ENCODE data around the gene CPNE4. TPM values are rescaled to one million over a fixed set of nuclear protein-coding genes. Genes with fewer than 3 reads are reported as not detected.

CPNE4 gene
- total RNA-seq, 2 donors from 2014 or later, result not detected

- ATAC-seq (no peak), DNase-seq (no peak)
- no peaks in the 10 kb centered on the region for H3K4me1 ChIP-seq
- 31 to 34% methylated on average over 9 of the region's 9 CpGs for WGBS, 2 donors
- H3K36me3 ChIP-seq (replicated peaks in 1 of 2; ENCODE audit: insufficient read depth in 1 of 2, low read depth in 2 of 2), result no peaks in the 10 kb centered on the region
- intact Hi-C loops (cut with DNase I), result no loop called here
- H3K9me3 ChIP-seq, result no peaks in the 10 kb centered on the region
- no peak for TF ChIP-seq POLR2A (IDR thresholded peaks at IDR 0.05)
- no peak for TF ChIP-seq CTCF (IDR thresholded peaks at IDR 0.05)
- H3K27ac ChIP-seq, result no peak overlapping the region
- no peak overlapping the region for H3K4me3 ChIP-seq
- H3K27me3 ChIP-seq, result no peaks in the 10 kb centered on the region
Measured at GRCh38 chr3:131843174-131843573, 191.6 kb downstream of the CPNE4 start.

GRCh38 chr3:131840156-131840797 lies 194.5 kb downstream of the CPNE4 start:
- ATAC-seq (no peak), DNase-seq (no peak)
- Histone ChIP-seq H3K4me1 (no peaks in the 10 kb centered on the region), H3K36me3 (replicated peaks in 1 of 2; ENCODE audit: insufficient read depth in 1 of 2, low read depth in 2 of 2) (no peaks in the 10 kb centered on the region), H3K9me3 (no peaks in the 10 kb centered on the region), H3K27me3 (no peaks in the 10 kb centered on the region), H3K4me3 (no peak overlapping the region), H3K27ac (no peak overlapping the region)
- intact Hi-C loops (cut with DNase I), result no loop called here
- WGBS, 2 donors, result 41 to 43% methylated on average over 1 of the region's 1 CpG
- no peak for TF ChIP-seq CTCF (IDR thresholded peaks at IDR 0.05)

GRCh38 chr3:131835906-131836305 lies 198.9 kb downstream of the CPNE4 start:
- Histone ChIP-seq H3K4me3 (no peak overlapping the region), H3K4me1 (no peaks in the 10 kb centered on the region), H3K27ac (no peak overlapping the region), H3K36me3 (replicated peaks in 1 of 2; ENCODE audit: insufficient read depth in 1 of 2, low read depth in 2 of 2) (no peaks in the 10 kb centered on the region), H3K9me3 (no peaks in the 10 kb centered on the region), H3K27me3 (no peaks in the 10 kb centered on the region)
- intact Hi-C loops (cut with DNase I), result no loop called here
- TF ChIP-seq POLR2A (IDR thresholded peaks at IDR 0.05) (no peak), CTCF (IDR thresholded peaks at IDR 0.05) (no peak)
- WGBS, 2 donors, result 91 to 96% methylated on average over 1 of the region's 1 CpG
- DNase-seq (no peak), ATAC-seq (no peak)

- no peak for DNase-seq
- 61 to 69% methylated on average over 4 of the region's 4 CpGs for WGBS, 2 donors
- no peak for TF ChIP-seq POLR2A (IDR thresholded peaks at IDR 0.05)
- no peak for TF ChIP-seq CTCF (IDR thresholded peaks at IDR 0.05)
Measured at GRCh38 chr3:131831608-131832007, 203.2 kb downstream of the CPNE4 start.

GRCh38 chr3:131821191-131821762 lies 213.5 kb downstream of the CPNE4 start:
- no peaks in the 10 kb centered on the region for H3K9me3 ChIP-seq
- H3K27me3 ChIP-seq, result no peaks in the 10 kb centered on the region
- WGBS, 2 donors, result 51 to 60% methylated on average over 3 of the region's 3 CpGs
- H3K27ac ChIP-seq, result no peak overlapping the region
- DNase-seq (no peak), ATAC-seq (no peak)
- H3K36me3 ChIP-seq (replicated peaks in 1 of 2; ENCODE audit: insufficient read depth in 1 of 2, low read depth in 2 of 2), result no peaks in the 10 kb centered on the region
- TF ChIP-seq CTCF (IDR thresholded peaks at IDR 0.05) (no peak), POLR2A (IDR thresholded peaks at IDR 0.05) (no peak)
- no peaks in the 10 kb centered on the region for H3K4me1 ChIP-seq
- H3K4me3 ChIP-seq, result no peak overlapping the region
- intact Hi-C loops (cut with DNase I), result no loop called here

More at GRCh38 chr3:131831608-131832007, 203.2 kb downstream of the CPNE4 start:
- Histone ChIP-seq H3K9me3 (no peaks in the 10 kb centered on the region), H3K27ac (no peak overlapping the region), H3K4me3 (no peak overlapping the region), H3K27me3 (no peaks in the 10 kb centered on the region), H3K4me1 (no peaks in the 10 kb centered on the region), H3K36me3 (replicated peaks in 1 of 2; ENCODE audit: insufficient read depth in 1 of 2, low read depth in 2 of 2) (no peaks in the 10 kb centered on the region)
- no peak for ATAC-seq
- intact Hi-C loops (cut with DNase I), result no loop called here

Measured in body of pancreas (tissue), 4 donors.